Epithelial cell of esophagus (primary cell): ENCODE data around the gene JAK1.

Experiments used
- DNase-seq: peaks from one replicate; pipeline ENCODE4 v3.0.0; 2010; ENCODE audit warnings: low read depth
- H3K4me3 ChIP-seq: 2 replicates; pipeline ENCODE4 v1.5.1; 2011; ENCODE audit warnings: mild to moderate bottlenecking, low read length, control low read depth
- TF ChIP-seq, protein P1 (sequence below): IDR thresholded peaks from 2 replicates; pipeline ENCODE4 v1.5.1; 2011; ENCODE audit warnings: low read depth, mild to moderate bottlenecking, low read length, control low read depth, inconsistent platforms; ENCODE audit not compliant: insufficient read depth; ENCODE audit errors: missing control alignments

Gene JAK1

DNA sequence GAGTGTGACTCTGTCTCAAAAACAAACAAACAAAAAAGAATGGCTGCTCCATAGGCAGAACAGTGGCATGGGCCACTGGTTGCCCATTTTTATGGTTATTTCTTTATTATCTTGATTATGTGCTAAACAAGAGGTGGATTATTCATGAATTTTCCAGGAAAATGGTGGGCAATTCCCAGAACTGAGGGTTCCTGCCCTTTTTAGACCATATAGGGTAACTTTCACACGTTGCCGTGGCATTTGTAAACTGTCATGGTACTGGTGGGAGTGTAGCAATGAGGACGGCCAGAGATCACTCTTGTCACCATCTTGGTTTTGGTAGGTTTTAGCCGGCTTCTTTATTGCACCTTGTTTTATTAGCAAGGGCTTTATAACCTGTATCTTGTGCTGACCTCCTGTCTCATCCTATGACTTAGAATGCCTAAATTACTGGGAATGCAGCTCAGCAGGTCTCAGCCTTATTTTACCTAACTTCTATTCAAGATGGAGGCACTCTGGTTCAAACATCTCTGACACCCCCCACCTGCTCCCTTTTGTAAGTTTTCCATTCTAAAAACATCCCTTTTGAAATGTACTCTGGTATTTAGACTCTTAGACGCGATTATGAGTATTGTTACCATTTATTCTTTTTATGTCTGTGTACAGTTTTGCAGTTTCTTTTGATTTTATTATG is 164.4 kb downstream of the JAK1 start:
- TF ChIP-seq, protein P1, sequence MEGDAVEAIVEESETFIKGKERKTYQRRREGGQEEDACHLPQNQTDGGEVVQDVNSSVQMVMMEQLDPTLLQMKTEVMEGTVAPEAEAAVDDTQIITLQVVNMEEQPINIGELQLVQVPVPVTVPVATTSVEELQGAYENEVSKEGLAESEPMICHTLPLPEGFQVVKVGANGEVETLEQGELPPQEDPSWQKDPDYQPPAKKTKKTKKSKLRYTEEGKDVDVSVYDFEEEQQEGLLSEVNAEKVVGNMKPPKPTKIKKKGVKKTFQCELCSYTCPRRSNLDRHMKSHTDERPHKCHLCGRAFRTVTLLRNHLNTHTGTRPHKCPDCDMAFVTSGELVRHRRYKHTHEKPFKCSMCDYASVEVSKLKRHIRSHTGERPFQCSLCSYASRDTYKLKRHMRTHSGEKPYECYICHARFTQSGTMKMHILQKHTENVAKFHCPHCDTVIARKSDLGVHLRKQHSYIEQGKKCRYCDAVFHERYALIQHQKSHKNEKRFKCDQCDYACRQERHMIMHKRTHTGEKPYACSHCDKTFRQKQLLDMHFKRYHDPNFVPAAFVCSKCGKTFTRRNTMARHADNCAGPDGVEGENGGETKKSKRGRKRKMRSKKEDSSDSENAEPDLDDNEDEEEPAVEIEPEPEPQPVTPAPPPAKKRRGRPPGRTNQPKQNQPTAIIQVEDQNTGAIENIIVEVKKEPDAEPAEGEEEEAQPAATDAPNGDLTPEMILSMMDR: no peak
- DNase-seq: no peak
- no peak overlapping the region for H3K4me3 ChIP-seq

DNA sequence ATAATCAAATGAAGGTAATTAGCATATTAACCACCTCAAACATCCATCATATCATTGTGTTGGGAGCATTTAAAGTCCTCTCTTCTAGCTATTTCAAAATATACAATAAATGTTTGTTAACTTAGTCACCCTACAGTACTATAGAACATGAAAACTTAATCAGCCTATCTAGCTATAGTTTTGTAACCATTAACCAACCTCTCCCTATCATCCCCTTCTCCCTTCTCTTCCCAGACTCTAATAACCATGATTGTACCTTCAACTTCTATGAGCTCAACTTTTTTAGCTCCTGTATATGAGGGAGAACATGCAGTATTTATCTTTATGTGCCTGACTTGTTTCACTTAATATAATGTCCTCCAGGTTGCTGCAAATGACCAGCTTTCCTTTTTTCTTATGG is 167.5 kb downstream of the JAK1 start:
- no peak for DNase-seq
- TF ChIP-seq, protein P1: no peak
- H3K4me3 ChIP-seq: no peak overlapping the region

DNA sequence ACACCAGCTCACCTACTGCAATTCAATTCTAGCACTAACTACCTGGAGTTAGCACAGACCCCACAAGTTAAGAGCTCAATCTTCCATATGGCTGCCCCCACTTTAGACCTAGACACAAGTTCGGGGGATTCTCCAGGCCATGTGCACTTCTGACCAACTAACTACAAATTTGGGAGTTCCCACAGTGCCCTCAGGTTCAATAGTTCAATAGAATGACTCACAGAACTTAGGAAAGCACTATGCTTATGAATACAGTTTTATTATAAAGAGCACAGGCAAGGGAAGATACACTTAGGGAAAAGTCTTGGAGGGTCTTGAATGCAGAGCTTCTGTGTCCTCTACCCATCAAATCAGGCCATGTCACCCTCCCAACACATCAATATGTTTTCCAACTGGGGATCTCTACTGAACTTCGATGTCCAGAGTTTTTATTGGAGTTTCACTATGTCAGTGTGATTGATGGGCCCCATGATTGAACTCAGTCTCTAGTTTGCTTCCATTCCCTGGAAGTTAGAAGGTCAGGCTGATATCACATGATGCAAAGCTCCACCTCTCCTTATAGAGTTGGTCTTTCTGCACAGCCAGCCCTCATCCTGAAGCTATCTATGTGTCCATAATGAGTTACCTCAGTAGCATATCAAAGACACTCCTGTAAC is 175.4 kb downstream of the JAK1 start:
- H3K4me3 ChIP-seq: no peak overlapping the region
- TF ChIP-seq, protein P1: no peak
- DNase-seq: no peak
